GM18502 (cell line): ENCODE measurements around the gene ASAP2.

ENCODE experiments used
- ATAC-seq: cut with Tn5 transposase; IDR thresholded peaks from one replicate; pipeline ENCODE4 v1.9.1; 2021; ENCODE audit warnings: mild to moderate bottlenecking; ENCODE audit not compliant: unreplicated experiment, poor library complexity

The ASAP2 gene

GRCh38 chr2:9229470-9229820, 22.8 kb downstream of the ASAP2 start:
- ATAC-seq, result no peak

GRCh38 chr2:9230051-9230802, 23.6 kb downstream of the ASAP2 start:
- ATAC-seq, result no peak

- no peak for ATAC-seq
Measured at GRCh38 chr2:9230881-9231280, 24.3 kb downstream of the ASAP2 start.

GRCh38 chr2:9231291-9232165, 24.9 kb downstream of the ASAP2 start:
- no peak for ATAC-seq

GRCh38 chr2:9232166-9232479, 25.5 kb downstream of the ASAP2 start:
- no peak for ATAC-seq

GRCh38 chr2:9232886-9233285, 26.3 kb downstream of the ASAP2 start:
- no peak for ATAC-seq

GRCh38 chr2:9234680-9235146, 28.1 kb downstream of the ASAP2 start:
- ATAC-seq, result no peak

GRCh38 chr2:9235147-9236044, 28.8 kb downstream of the ASAP2 start:
- no peak for ATAC-seq

GRCh38 chr2:9236045-9236344, 29.4 kb downstream of the ASAP2 start:
- ATAC-seq, result no peak

- ATAC-seq, result no peak
Measured at GRCh38 chr2:9236867-9237266, 30.3 kb downstream of the ASAP2 start.

- no peak for ATAC-seq
Measured at GRCh38 chr2:9237831-9238230, 31.2 kb downstream of the ASAP2 start.

GRCh38 chr2:9238591-9239326, 32.1 kb downstream of the ASAP2 start:
- ATAC-seq, result no peak

GRCh38 chr2:9239616-9240015, 33.0 kb downstream of the ASAP2 start:
- no peak for ATAC-seq

- no peak for ATAC-seq
Measured at GRCh38 chr2:9240745-9241144, 34.1 kb downstream of the ASAP2 start.

- ATAC-seq, result no peak
Measured at GRCh38 chr2:9241233-9241632, 34.6 kb downstream of the ASAP2 start.

GRCh38 chr2:9243357-9243756, 36.7 kb downstream of the ASAP2 start:
- ATAC-seq, result no peak

- no peak for ATAC-seq
Measured at GRCh38 chr2:9244985-9245544, 38.5 kb downstream of the ASAP2 start.

- ATAC-seq, result no peak
Measured at GRCh38 chr2:9247177-9247576, 40.6 kb downstream of the ASAP2 start.

GRCh38 chr2:9247786-9248185, 41.2 kb downstream of the ASAP2 start:
- no peak for ATAC-seq

- ATAC-seq, result no peak
Measured at GRCh38 chr2:9248363-9248762, 41.8 kb downstream of the ASAP2 start.
